Measurements from ENCODE around the gene POC1A.

POC1A gene

GRCh38 chr3:52031896-52032295 lies 122.3 kb downstream of the POC1A start:
- DNase-seq (ENCODE audit: low read depth in 1 of 2, low spot score in 1 of 2) = no peak

DNA sequence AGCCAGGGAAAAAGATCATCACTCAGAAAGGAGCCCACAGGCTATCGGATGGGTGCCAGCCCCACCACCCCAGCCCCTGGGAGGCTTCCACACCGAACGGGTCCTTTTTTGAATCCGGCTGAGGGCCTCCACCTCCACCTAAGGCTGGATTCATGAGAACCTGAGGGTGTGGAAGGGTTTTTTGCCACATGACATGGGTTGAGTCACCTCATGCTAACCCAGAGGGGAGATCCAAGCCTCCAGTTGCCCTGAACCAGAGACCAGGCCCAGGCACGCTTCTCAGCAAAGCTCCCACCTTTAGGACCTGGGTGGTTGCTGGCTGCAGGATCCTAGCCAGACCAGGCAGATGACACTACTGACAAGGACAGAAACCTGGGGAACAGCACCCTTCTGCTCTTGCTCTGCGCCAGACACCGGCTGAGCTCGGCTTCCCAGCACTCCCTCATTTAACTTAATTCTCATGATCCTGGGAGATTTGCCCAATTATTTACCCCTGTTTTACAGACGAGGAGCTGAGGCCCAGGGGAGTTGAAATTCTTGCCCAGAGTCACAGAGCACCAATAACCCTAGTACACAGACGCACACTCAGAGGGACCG lies 123.4 kb downstream of the POC1A start:
- DNase-seq (ENCODE audit: low read depth in 1 of 2, low spot score in 1 of 2) = no peak

- DNase-seq (ENCODE audit: low read depth in 1 of 2, low spot score in 1 of 2) = no peak
Measured at GRCh38 chr3:52029535-52029934, 124.7 kb downstream of the POC1A start.

DNA sequence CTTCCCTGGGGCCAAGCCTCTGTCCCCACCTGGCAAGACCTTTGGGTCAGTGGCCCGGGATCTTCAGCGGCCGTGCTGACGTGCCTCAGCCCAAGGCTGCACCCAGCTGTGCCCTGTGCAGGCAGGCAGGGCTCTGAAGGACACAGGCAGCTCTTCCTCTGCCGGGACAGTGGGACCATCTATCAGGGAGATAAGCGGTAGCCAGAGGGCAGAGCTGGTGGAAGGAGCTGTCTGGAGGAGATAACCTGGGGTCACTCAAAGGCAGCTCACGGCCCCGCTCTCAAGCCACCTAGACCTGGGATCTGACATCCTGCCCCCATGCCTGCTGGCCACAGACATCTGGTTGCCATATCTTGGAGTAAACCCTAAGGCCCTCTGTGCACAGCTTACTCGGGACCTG lies 125.2 kb downstream of the POC1A start:
- DNase-seq (ENCODE audit: low read depth in 1 of 2, low spot score in 1 of 2) = no peak

- DNase-seq (ENCODE audit: low read depth in 1 of 2, low spot score in 1 of 2) = no peak
Measured at GRCh38 chr3:52028572-52028971, 125.7 kb downstream of the POC1A start.

DNA sequence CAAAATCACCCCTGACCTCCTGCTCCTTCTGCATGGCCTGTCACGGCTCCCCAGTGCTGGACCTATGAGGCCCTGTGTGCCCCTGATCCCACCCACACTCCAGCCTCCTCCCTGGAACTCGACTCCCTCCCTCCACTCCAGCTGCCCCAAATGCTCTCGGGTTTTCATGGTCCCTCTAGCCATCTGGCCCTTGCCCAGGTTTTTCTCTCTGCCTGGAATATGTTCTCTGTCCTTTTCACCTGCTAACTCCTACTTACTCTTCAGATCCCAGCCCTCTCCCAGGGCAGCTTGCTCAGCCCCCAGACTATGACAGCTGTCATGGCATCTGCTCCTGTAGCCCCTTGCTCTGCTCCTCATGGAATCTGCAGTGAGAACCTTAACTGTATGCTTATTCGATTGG lies 128.2 kb downstream of the POC1A start:
- no peak for DNase-seq (ENCODE audit: low read depth in 1 of 2, low spot score in 1 of 2)

DNA sequence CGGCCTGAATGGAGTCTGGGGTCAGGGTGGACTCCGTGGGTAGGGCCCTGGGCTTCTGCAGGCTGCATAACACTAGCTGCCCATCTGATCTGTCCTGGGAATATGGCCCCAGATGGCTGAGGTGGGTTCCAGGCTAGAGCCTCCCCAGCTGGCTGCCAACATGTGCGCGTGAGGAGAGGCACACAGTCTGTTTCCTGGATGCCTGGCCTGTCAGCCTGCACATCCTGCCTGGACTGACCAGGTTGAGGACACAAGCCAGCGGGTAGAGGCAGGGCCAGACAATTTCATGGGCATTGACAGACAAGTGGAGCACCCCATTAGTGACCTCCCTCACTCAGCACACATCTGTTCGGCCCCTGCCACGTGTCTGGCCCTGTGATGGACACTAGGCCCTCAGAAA lies 128.8 kb downstream of the POC1A start:
- no peak for DNase-seq (ENCODE audit: low read depth in 1 of 2, low spot score in 1 of 2)

Measured in activated T-helper 1 cell treated with anti-CD3 and anti-CD28 coated beads, Interleukin-2, amount 50 U/mL, for 16 hours (primary cell).